HCT116 (cell line): ENCODE measurements around the gene BCDIN3D. TPM values are rescaled to one million over a fixed set of nuclear protein-coding genes. Genes with fewer than 3 reads are reported as not detected.

Experiments used
- ATAC-seq: fragments of 200-7000 bp; cut with Tn5 transposase; 2 replicates; pipeline ENCODE4 v1.9.1; 2020; ENCODE audit warnings: mild to moderate bottlenecking, moderate library complexity
- BruUV-seq: library from RNA; stranded (reverse); fragments of 400-500 nt; replicated peaks from 2 replicates; lab custom pipeline; 2021; lab: Mats Ljungman, UMichigan
- CTCF ChIA-PET: fragments of 300-600 bp; sonication (Branson Sonifier 250); formaldehyde crosslinking; loops from one replicate; lab custom pipeline; 2021; ENCODE audit warnings: antibody characterized with exemption; lab: Charles Lee
- POLR2A ChIA-PET: fragments of 300-600, 350-600 bp; sonication (Branson Sonifier 250); formaldehyde crosslinking; loops from one replicate; lab custom pipeline; 2021; ENCODE audit warnings: antibody characterized with exemption; lab: Charles Lee
- RAD21 ChIA-PET, 2 experiments: fragments of 300-600 bp; sonication (Branson Sonifier 250); formaldehyde crosslinking; loops; one replicate each; lab custom pipeline; 2023; ENCODE audit warnings: low total read pairs in 2 of 2; ENCODE audit not compliant: uncharacterized antibody in 2 of 2, unreplicated experiment in 2 of 2, low non-redundant PET in 1 of 2; lab: Charles Lee
- DNase-seq: peaks from one replicate; pipeline ENCODE4 v3.0.0-alpha.2; 2010; ENCODE audit warnings: low read depth, low spot score
- H2AFZ ChIP-seq: fragments of 200-600 bp; shearing (Covaris generic), sonication (generic); 2 replicates; pipeline ENCODE4 v1.6.1; 2017; ENCODE audit warnings: low read depth, mixed run types, mixed read lengths, antibody characterized with exemption, low read length; ENCODE audit not compliant: poor library complexity, severe bottlenecking
- H3K27ac ChIP-seq: 2 replicates; pipeline ENCODE4 v1.5.1; 2012; ENCODE audit warnings: low read depth, low read length
- H3K27me3 ChIP-seq: fragments of 200-600 bp; sonication (generic); 2 replicates; pipeline ENCODE4 v1.6.1; 2016; ENCODE audit warnings: mixed run types, low read length, mixed read lengths; ENCODE audit not compliant: insufficient read depth
- H3K36me3 ChIP-seq, 2 experiments: fragments of 200-500 bp in 1 of 2; fragments of 200-600 bp in 1 of 2; sonication (Bioruptor generic) in 1 of 2; sonication (generic) in 1 of 2; 2 replicates each; pipeline versions ENCODE4 v1.5.1 to v1.6.1; 2014 to 2016; ENCODE audit warnings: low read length in 2 of 2, inconsistent platforms in 1 of 2, mixed read lengths in 1 of 2, mixed run types in 1 of 2; ENCODE audit not compliant: insufficient read depth in 2 of 2, control insufficient read depth in 1 of 2
- H3K4me1 ChIP-seq, 2 experiments: fragments of 200-600 bp in 1 of 2; sonication (generic) in 1 of 2; 2 replicates each; pipeline versions ENCODE4 v1.5.1 to v1.6.1; 2012 to 2017; ENCODE audit warnings: low read length in 2 of 2, inconsistent platforms in 1 of 2, mild to moderate bottlenecking in 1 of 2, mixed read lengths in 1 of 2, mixed run types in 1 of 2, moderate library complexity in 1 of 2; ENCODE audit not compliant: insufficient read depth in 2 of 2, control insufficient read depth in 1 of 2
- H3K4me2 ChIP-seq: fragments of 200-600 bp; sonication (generic); 2 replicates; pipeline ENCODE4 v1.6.1; 2017; ENCODE audit warnings: mixed run types, low read length, mixed read lengths
- H3K4me3 ChIP-seq, 2 experiments: fragments of 200-600 bp in 1 of 2; sonication (generic) in 1 of 2; replicated peaks in 1 of 2; 2 replicates each; pipeline ENCODE4 v1.5.1; 2011 to 2016; ENCODE audit warnings: low read length in 2 of 2, control low read depth in 1 of 2, low read depth in 1 of 2, mild to moderate bottlenecking in 1 of 2, mixed read lengths in 1 of 2, mixed run types in 1 of 2
- H3K79me2 ChIP-seq: fragments of 200-600 bp; sonication (generic); 2 replicates; pipeline ENCODE4 v1.6.1; 2017; ENCODE audit warnings: mild to moderate bottlenecking, mixed run types, low read length, moderate library complexity, mixed read lengths; ENCODE audit not compliant: insufficient read depth
- H3K9ac ChIP-seq: fragments of 200-600 bp; sonication (generic); 2 replicates; pipeline ENCODE4 v1.6.1; 2016; ENCODE audit warnings: low read length, mixed read lengths
- H3K9me2 ChIP-seq: fragments of 200-600 bp; sonication (generic), shearing (Covaris generic); 2 replicates; pipeline ENCODE4 v1.6.1; 2017; ENCODE audit warnings: mixed run types, mild to moderate bottlenecking, moderate library complexity; ENCODE audit not compliant: insufficient read depth
- H3K9me3 ChIP-seq, 2 experiments: fragments of 200-500 bp in 1 of 2; fragments of 200-600 bp in 1 of 2; sonication (Bioruptor generic) in 1 of 2; sonication (generic) in 1 of 2; 2 replicates each; pipeline ENCODE4 v1.6.1; 2014 to 2017; ENCODE audit warnings: low read length in 2 of 2, mixed read lengths in 2 of 2, inconsistent platforms in 1 of 2, low read depth in 1 of 2, mild to moderate bottlenecking in 1 of 2, mixed run types in 1 of 2, moderate library complexity in 1 of 2; ENCODE audit not compliant: control insufficient read depth in 1 of 2, insufficient read depth in 1 of 2
- H4K20me1 ChIP-seq: fragments of 200-600 bp; sonication (generic), shearing (Covaris generic); 2 replicates; pipeline ENCODE4 v1.6.1; 2017; ENCODE audit warnings: mixed run types, mild to moderate bottlenecking, moderate library complexity; ENCODE audit not compliant: insufficient read depth
- EGR1 ChIP-seq: IDR thresholded peaks from 2 replicates; pipeline ENCODE4 v1.6.1; 2012; ENCODE audit warnings: low read depth
- ELF1 ChIP-seq: IDR thresholded peaks from 2 replicates; pipeline ENCODE4 v1.6.1; 2012; ENCODE audit warnings: low read depth, borderline replicate concordance
- FOSL1 ChIP-seq: IDR thresholded peaks from 2 replicates; pipeline ENCODE4 v1.6.1; 2012; ENCODE audit warnings: low read depth
- MAX ChIP-seq: IDR thresholded peaks from 2 replicates; pipeline ENCODE4 v1.6.1; 2012
- POLR2AphosphoS5 ChIP-seq: IDR thresholded peaks from 2 replicates; pipeline ENCODE4 v1.6.1; 2011; ENCODE audit warnings: mild to moderate bottlenecking, low read depth, low read length, moderate library complexity
- intact Hi-C: fragments of 100-400 bp; cut with micrococcal nuclease; formaldehyde crosslinking; loops from 2 replicates; pipeline ENCODE4 v1.10.0; 2022
- total RNA-seq: library from RNA; stranded (reverse); gene quantifications from one replicate; pipeline ENCODE4 v1.2.1, GENCODE V29; 2021; ENCODE audit not compliant: unreplicated experiment

Gene BCDIN3D
- total RNA-seq, 1 experiment from 2014 or later, result 5.7 TPM

GRCh38 chr12:49868952-49869815 lies 26.3 kb upstream of the BCDIN3D start:
- Histone ChIP-seq H3K9ac (no peak overlapping the region), H2AFZ (no peak overlapping the region), H3K4me3 (no peak overlapping the region), H3K9me3 (no peaks in the 10 kb centered on the region), H3K9me2 (no peaks in the 10 kb centered on the region), H3K79me2 (no peaks in the 10 kb centered on the region), H3K27ac (no peak overlapping the region), H3K4me1 (peaks cover 0 to 11% of the 10 kb centered on the region in 2 experiments; a peak in 1 of 4 replicates), H3K4me2 (no peak overlapping the region), H4K20me1 (no peaks in the 10 kb centered on the region), H3K36me3 (no peaks in the 10 kb centered on the region), H3K27me3 (no peaks in the 10 kb centered on the region)
- no TSS peak for BruUV-seq
- ATAC-seq, result no peak
- CTCF ChIA-PET, result interaction anchor here (1.2 to 1.5 kb wide), 2 partner anchors 76 to 201 kb away, joined by 5 to 6 read pairs; no protein-coding TSS in a partner anchor
- no peak for DNase-seq
- RAD21 ChIA-PET, result interaction anchor here in 1 of 2 experiments (1.7 kb wide), 1 partner anchor 76 kb away, joined by 3 read pairs; no protein-coding TSS in a partner anchor
- intact Hi-C loops, result loop anchor here (5.0 kb wide), 2 partner anchors 98 to 188 kb away; partner anchors contain the start of gene ASIC1
- POLR2A ChIA-PET, result no interaction called here
- no peak for TF ChIP-seq ELF1

DNA sequence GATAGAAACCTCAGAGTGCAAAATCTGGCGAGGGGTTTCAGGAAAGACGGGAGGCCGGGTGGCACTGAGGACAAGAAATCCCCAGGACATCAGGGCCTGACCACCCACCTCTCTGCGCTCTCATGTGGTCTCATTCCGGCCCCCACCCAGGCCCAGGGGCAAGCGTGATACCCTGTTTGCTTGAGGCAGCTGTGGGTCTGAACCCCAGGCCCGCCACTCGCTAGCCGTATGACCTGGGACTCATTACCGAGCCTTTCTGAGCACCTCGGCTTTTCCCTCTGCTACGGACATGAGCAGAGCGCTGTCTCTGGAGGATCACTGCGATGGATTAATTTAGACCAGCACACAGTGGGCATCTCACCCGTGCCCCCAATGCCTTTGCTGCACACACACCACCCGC lies 25.5 kb upstream of the BCDIN3D start:
- no peak for TF ChIP-seq FOSL1
- no peak for TF ChIP-seq POLR2AphosphoS5
- TF ChIP-seq MAX, result no peak
- no peak for TF ChIP-seq EGR1
- intact Hi-C loops, result loop anchor here (5.0 kb wide), 2 partner anchors 99 to 189 kb away; partner anchors contain the start of gene ASIC1
- POLR2A ChIA-PET, result no interaction called here

More for the DNA sequence above, 25.5 kb upstream of the BCDIN3D start:
- no peak for DNase-seq
- Histone ChIP-seq H3K9me2 (no peaks in the 10 kb centered on the region), H3K36me3 (no peaks in the 10 kb centered on the region), H3K9ac (no peak overlapping the region), H3K79me2 (no peaks in the 10 kb centered on the region), H3K27ac (no peak overlapping the region), H3K27me3 (no peaks in the 10 kb centered on the region), H3K4me3 (no peak overlapping the region), H3K4me1 (peaks cover 0 to 11% of the 10 kb centered on the region in 2 experiments; a peak in 1 of 4 replicates), H4K20me1 (no peaks in the 10 kb centered on the region), H3K4me2 (no peak overlapping the region), H3K9me3 (no peaks in the 10 kb centered on the region), H2AFZ (no peak overlapping the region)
- no TSS peak for BruUV-seq
- ChIA-PET RAD21 (interaction anchor here in 1 of 2 experiments (1.9 to 2.0 kb wide), 2 partner anchors 98 to 202 kb away, joined by 5 to 9 read pairs; no protein-coding TSS in a partner anchor), CTCF (interaction anchor here (1.5 kb wide), 1 partner anchor 202 kb away, joined by 6 read pairs; no protein-coding TSS in a partner anchor)
- ATAC-seq, result no peak
